Measurements from ENCODE around the gene UPF3A.
"Not testable (repeated sequence)": the region's sequence is repeated elsewhere in the genome, so short reads cannot be mapped to it uniquely, and the experiment has no call there.

UPF3A gene

DNA sequence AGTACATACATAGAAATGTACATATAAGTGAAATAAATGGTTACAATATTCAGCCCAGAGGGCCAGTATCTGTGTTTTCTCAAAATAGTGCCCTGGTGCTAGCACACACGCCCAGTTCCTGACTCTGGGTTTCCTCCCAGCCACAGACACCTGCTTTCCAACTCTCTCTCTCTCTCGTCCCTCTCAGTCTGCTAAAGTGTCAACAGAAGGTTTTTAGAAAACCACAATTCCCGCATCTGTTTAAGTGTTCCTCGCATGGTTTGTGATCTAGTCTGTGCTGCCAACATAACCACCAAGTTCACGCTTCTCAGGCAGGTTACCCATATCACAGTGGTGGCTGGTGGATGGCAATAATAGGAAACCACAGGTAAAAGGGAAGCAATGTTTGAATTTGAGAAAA lies 17.8 kb upstream of the UPF3A start:
- H3K4me3 ChIP-seq (ENCODE audit: control insufficient read depth, low read depth, low read length): no peak overlapping the region
- TF ChIP-seq, protein P1, sequence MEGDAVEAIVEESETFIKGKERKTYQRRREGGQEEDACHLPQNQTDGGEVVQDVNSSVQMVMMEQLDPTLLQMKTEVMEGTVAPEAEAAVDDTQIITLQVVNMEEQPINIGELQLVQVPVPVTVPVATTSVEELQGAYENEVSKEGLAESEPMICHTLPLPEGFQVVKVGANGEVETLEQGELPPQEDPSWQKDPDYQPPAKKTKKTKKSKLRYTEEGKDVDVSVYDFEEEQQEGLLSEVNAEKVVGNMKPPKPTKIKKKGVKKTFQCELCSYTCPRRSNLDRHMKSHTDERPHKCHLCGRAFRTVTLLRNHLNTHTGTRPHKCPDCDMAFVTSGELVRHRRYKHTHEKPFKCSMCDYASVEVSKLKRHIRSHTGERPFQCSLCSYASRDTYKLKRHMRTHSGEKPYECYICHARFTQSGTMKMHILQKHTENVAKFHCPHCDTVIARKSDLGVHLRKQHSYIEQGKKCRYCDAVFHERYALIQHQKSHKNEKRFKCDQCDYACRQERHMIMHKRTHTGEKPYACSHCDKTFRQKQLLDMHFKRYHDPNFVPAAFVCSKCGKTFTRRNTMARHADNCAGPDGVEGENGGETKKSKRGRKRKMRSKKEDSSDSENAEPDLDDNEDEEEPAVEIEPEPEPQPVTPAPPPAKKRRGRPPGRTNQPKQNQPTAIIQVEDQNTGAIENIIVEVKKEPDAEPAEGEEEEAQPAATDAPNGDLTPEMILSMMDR (IDR thresholded peaks at IDR 0.05; ENCODE audit: control insufficient read depth, insufficient read depth, low read depth, low read length, missing control alignments): no peak
- no peak for DNase-seq (ENCODE audit: low read depth)

DNA sequence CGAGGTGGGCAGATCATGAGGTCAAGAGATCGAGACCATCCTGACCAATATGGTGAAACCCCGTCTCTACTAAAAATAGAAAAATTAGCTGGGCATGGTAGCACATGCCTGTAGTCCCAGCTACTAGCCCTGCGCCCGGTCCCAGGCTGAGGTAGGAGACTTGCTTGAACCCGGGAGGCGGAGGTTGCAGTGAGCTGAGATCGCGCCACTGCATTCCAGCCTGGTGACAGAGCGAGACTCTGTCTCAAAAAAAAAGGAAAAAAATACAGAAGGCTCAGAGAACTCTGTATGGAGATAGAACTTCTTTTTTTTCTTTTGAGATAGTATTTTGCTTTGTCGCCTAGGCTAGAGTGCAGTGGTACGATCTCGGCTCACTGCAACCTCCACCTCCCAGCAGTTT lies 17.1 kb upstream of the UPF3A start:
- DNase-seq (ENCODE audit: low read depth); H3K4me3 ChIP-seq (ENCODE audit: control insufficient read depth, low read depth, low read length): not testable (repeated sequence)

DNA sequence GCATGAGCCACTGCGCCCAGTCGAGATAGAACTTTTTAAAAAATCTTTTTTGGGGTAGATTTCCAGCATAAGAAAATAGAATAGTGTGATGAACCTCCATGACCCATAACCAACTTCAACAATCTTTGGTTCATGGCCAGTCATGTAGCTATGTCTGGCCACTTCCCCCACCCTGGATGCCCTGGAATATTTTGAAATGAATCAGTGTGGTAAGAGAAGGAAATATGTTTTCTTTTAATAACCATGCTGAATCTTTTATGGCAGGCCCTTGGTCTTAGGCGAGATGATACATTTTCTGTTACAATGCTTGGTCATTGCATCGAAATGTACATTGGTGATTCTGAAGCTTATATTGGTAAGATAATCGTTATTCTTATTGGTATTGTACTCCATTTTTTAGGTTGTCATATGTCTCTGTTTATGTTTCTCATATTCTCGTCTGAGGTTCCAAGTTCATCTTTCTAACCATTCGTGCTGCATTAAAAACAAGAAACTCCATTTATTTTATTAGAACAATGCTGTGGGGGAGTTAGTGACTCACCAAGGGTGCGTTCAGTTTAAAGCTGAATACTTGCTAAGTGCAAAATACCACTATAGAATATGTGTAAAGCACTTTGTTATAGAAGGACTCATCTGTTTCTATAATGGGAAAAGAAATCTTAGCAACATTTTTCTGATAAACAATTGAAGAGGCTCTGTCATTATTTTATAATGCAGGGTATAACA lies 16.4 kb upstream of the UPF3A start:
- no peak overlapping the region for H3K4me3 ChIP-seq (ENCODE audit: control insufficient read depth, low read depth, low read length)
- DNase-seq (ENCODE audit: low read depth): peak; percentile 44
- TF ChIP-seq, protein P1 (IDR thresholded peaks at IDR 0.05; ENCODE audit: control insufficient read depth, insufficient read depth, low read depth, low read length, missing control alignments): no peak

DNA sequence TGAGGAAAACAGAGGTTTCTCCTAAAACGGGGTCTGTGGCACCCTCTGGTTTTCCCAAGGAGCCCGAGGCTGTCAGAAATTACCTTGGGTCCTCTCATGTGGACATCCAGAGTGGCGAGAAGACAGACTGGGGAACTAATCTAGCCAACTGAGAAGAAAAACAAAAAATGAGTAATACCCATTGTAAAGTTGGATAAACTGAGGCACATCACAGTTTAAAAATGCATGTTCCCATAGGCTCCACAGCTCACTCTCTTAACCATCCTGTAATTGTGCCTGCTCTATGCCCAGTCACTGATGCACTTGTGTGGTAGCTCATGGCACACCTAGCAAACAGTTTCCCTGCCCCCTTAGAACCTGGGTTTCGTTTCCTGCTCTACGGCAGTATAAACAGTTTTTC lies 15.2 kb upstream of the UPF3A start:
- TF ChIP-seq, protein P1 (IDR thresholded peaks at IDR 0.05; ENCODE audit: control insufficient read depth, insufficient read depth, low read depth, low read length, missing control alignments): no peak
- no peak overlapping the region for H3K4me3 ChIP-seq (ENCODE audit: control insufficient read depth, low read depth, low read length)
- DNase-seq (ENCODE audit: low read depth): no peak

DNA sequence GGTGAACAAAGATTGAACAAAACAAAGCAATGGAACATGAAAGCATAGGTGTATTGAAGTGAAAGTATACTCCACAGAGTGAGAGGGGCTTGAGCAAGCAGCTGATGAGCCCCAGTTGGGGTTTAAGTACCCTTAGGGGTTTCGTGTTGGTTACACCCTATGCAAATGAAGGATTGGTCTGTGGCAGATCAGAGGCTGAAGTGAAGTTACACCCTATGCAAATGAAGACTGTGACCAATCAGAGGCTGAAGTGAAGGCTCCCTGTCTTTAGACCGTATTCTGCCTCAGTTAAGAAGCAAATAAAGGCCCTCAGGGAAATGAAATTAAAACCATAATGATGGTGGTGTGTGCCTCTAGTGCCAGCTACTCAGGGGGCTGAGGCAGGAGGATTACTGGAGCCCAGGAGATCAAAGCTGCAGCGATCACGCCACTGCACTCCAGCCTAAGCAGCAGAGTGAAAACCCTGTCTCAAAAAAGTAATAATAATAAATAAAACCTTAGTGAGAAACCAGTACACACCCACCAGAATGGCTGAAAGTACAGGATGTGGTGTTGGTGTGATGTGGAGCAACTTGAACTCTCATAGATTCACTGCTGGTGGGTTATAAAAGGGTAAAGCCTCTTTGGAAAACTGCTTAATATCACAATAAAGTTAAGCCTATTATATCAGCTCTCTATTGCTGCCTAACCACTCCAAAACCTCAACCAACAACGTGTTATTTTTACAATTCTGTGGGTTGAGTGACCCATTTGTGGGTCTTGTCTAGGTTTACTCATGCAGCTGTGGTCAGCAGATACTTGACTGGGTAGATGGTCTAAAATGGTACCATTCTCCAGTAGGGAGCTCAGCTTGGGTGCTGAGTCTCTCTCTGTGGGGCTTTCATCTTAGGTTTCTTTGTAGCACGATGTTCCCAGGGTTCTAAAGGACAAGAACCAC lies 12.8 kb upstream of the UPF3A start:
- no peak for DNase-seq (ENCODE audit: low read depth)
- H3K4me3 ChIP-seq (ENCODE audit: control insufficient read depth, low read depth, low read length): no peak overlapping the region
- TF ChIP-seq, protein P1 (IDR thresholded peaks at IDR 0.05; ENCODE audit: control insufficient read depth, insufficient read depth, low read depth, low read length, missing control alignments): no peak

- H3K4me3 ChIP-seq (ENCODE audit: control insufficient read depth, low read depth, low read length): no peak overlapping the region
- no peak for DNase-seq (ENCODE audit: low read depth)
- TF ChIP-seq, protein P1 (IDR thresholded peaks at IDR 0.05; ENCODE audit: control insufficient read depth, insufficient read depth, low read depth, low read length, missing control alignments): no peak
These were observed 12.1 kb upstream of the UPF3A start for GRCh38 chr13:114269281-114269770.

- TF ChIP-seq, protein P1 (IDR thresholded peaks at IDR 0.05; ENCODE audit: control insufficient read depth, insufficient read depth, low read depth, low read length, missing control alignments): no peak
- H3K4me3 ChIP-seq (ENCODE audit: control insufficient read depth, low read depth, low read length): no peak overlapping the region
- DNase-seq (ENCODE audit: low read depth): no peak
These were observed 8.4 kb upstream of the UPF3A start for GRCh38 chr13:114272977-114273376.
